ENCODE data around the gene KCNJ6.

DNA sequence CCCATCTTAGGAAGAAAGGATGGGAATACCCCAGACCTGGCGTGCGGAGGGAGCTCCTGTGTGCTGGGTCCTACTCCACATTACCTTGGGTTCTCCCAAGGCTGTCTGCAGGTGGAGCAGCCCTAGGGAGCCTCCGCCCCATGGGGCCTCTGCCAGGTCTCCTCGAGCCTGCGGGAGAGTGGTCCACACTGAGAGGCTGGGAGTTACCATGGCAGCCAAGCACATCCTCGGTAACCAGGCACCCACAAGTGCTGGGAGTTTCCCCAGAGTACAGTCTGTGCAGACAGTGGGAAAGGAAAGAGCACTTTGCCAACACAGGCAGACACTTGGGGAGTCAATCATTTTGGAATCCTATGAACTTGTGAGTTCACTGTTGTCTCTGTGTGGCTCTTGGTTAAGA is 300.3 kb downstream of the KCNJ6 start:
- TF ChIP-seq, protein P1, sequence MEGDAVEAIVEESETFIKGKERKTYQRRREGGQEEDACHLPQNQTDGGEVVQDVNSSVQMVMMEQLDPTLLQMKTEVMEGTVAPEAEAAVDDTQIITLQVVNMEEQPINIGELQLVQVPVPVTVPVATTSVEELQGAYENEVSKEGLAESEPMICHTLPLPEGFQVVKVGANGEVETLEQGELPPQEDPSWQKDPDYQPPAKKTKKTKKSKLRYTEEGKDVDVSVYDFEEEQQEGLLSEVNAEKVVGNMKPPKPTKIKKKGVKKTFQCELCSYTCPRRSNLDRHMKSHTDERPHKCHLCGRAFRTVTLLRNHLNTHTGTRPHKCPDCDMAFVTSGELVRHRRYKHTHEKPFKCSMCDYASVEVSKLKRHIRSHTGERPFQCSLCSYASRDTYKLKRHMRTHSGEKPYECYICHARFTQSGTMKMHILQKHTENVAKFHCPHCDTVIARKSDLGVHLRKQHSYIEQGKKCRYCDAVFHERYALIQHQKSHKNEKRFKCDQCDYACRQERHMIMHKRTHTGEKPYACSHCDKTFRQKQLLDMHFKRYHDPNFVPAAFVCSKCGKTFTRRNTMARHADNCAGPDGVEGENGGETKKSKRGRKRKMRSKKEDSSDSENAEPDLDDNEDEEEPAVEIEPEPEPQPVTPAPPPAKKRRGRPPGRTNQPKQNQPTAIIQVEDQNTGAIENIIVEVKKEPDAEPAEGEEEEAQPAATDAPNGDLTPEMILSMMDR (IDR thresholded peaks at IDR 0.05; ENCODE audit: insufficient read depth, low read depth, low read length) = no peak
- no peak for TF ChIP-seq EZH2 (IDR thresholded peaks at IDR 0.05; ENCODE audit: insufficient read depth, low read length)

Measured in astrocyte (in vitro differentiated cells and primary cell).